Measurements from ENCODE around the gene COPS3. TPM values are rescaled to one million over a fixed set of nuclear protein-coding genes. Genes with fewer than 3 reads are reported as not detected.
A peak's percentile ranks its signal among the peaks of the same experiment; 100 is the strongest.
"Not testable (repeated sequence)": the region's sequence is repeated elsewhere in the genome, so short reads cannot be mapped to it uniquely, and the experiment has no call there.

Gene COPS3
- total and polyA plus RNA-seq, 10 donors: 29.9 to 58.9 (median 44.5) TPM

- TF ChIP-seq POLR2AphosphoS5 (IDR thresholded peaks at IDR 0.05): no peak
- no peak for TF ChIP-seq CTCF (IDR thresholded peaks at IDR 0.05 in 8 of 11, conservative IDR thresholded peaks at IDR 0.05 in 3 of 11)
- TF ChIP-seq POLR2A (IDR thresholded peaks at IDR 0.05): no peak
- intact Hi-C loops (cut with DNase I; ENCODE audit: low total_unique reads): no loop called here
- peaks cover 7 to 100% (median 95%) of the 10 kb centered on the region in 6 donors for H3K36me3 ChIP-seq
- no peaks in the 10 kb centered on the region for H3K9me3 ChIP-seq
- H3K4me1 ChIP-seq: no peaks in the 10 kb centered on the region
- WGBS, 5 donors: 87 to 94% (median 90%) methylated on average over 7 of the region's 7 CpGs
- no peak for DNase-seq
- no peaks in the 10 kb centered on the region for H3K27me3 ChIP-seq (replicated peaks in 1 of 7)
- no peak overlapping the region for H3K4me3 ChIP-seq
- H3K27ac ChIP-seq: no peak overlapping the region
These were observed 23.0 kb downstream of the COPS3 start for GRCh38 chr17:17258011-17258410.

GRCh38 chr17:17256316-17256715 is 24.7 kb downstream of the COPS3 start:
- Histone ChIP-seq H3K36me3 (peaks cover 7 to 100% (median 93%) of the 10 kb centered on the region in 6 donors), H3K4me1 (no peaks in the 10 kb centered on the region), H3K4me3 (no peak overlapping the region), H3K27me3 (replicated peaks in 1 of 7) (no peaks in the 10 kb centered on the region), H3K27ac (no peak overlapping the region), H3K9me3 (no peaks in the 10 kb centered on the region)
- intact Hi-C loops (cut with DNase I; ENCODE audit: low total_unique reads): no loop called here
- TF ChIP-seq POLR2A (IDR thresholded peaks at IDR 0.05) (no peak), CTCF (IDR thresholded peaks at IDR 0.05 in 8 of 11, conservative IDR thresholded peaks at IDR 0.05 in 3 of 11) (no peak), POLR2AphosphoS5 (IDR thresholded peaks at IDR 0.05) (no peak)
- WGBS, 5 donors: 92 to 100% (median 100%) methylated on average over 1 of the region's 1 CpG
- DNase-seq: no peak

DNA sequence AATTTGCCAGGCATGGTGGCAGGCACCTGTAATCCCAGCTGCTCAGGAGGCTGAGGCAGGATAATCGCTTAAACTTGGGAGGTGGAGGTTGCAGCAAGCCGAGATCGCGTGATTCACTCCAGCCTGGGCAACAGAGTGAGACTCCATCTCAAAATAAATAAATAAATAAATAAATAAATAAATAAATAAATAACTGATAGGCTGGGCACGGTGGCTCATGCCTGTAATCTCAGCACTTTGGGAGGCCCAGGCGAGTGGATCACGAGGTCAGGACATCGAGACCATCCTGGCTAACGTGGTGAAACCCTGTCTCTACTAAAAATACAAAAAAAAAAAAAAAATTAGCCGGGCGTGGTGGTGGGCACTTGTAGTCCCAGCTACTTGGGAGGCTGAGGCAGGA is 25.4 kb downstream of the COPS3 start:
- H3K9me3 ChIP-seq; H3K4me1 ChIP-seq; intact Hi-C loops (cut with DNase I; ENCODE audit: low total_unique reads); H3K27me3 ChIP-seq (replicated peaks in 1 of 7); H3K4me3 ChIP-seq; H3K27ac ChIP-seq; DNase-seq: not testable (repeated sequence)
- WGBS, 5 donors: 89 to 95% (median 93%) methylated on average over 9 to 11 of the region's 11 CpGs
- H3K36me3 ChIP-seq: peaks cover 7 to 100% (median 94%) of the 10 kb centered on the region in 6 donors

DNA sequence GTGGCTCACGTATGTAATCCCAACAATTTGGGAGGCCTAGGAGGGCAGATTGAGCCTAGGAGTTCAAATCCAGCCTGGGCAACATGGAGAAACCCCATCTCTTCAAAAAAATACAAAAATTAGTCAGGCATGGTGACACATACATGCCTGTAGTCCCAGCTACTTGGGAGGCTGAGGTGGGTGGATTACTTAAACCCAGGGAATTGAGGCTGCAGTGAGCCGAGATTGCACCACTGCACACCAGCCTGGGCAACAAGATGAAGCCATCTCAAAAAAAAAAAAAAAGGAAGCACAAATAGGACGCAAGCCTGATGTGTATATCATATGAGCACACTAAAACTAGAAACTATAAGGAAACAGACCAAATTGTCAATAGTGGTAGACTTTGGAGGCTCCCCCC is 27.0 kb downstream of the COPS3 start:
- H3K4me1 ChIP-seq: no peaks in the 10 kb centered on the region
- H3K4me3 ChIP-seq: no peak overlapping the region
- H3K27ac ChIP-seq: peak overlapping the region in 1 of 8 donors; percentile 27
- H3K9me3 ChIP-seq: no peaks in the 10 kb centered on the region
- no peak for DNase-seq
- 75 to 90% (median 78%) methylated on average over 3 of the region's 3 CpGs for WGBS, 5 donors
- peaks cover 0 to 100% (median 91%) of the 10 kb centered on the region in 6 donors for H3K36me3 ChIP-seq
- intact Hi-C loops (cut with DNase I; ENCODE audit: low total_unique reads): no loop called here
- H3K27me3 ChIP-seq (replicated peaks in 1 of 7): no peaks in the 10 kb centered on the region
- TF ChIP-seq POLR2AphosphoS5 (IDR thresholded peaks at IDR 0.05): no peak
- TF ChIP-seq POLR2A (IDR thresholded peaks at IDR 0.05): no peak
- no peak for TF ChIP-seq CTCF (IDR thresholded peaks at IDR 0.05 in 8 of 11, conservative IDR thresholded peaks at IDR 0.05 in 3 of 11)

DNA sequence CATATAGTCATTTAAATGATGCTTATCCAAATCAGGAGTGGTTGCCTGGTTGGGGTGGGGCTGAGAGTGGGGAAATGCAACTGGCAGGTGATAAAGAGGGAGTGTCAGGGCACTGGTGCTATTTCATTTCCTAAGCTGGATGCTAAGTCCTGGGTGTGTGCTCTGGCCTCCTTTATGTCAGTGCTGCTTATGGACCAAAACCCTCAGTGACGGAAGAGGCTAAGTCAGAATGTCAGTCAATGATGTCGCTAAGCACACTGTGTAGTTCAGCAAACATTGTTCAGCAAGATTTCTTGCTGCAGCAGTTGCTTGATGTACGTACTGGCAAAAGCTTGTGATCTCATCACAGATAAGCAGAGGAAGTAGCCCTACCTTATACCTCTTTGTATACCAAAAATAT is 27.6 kb downstream of the COPS3 start:
- Histone ChIP-seq H3K27me3 (replicated peaks in 1 of 7) (no peaks in the 10 kb centered on the region), H3K9me3 (no peaks in the 10 kb centered on the region), H3K27ac (peak overlapping the region in 1 of 8 donors; percentile 27), H3K4me3 (no peak overlapping the region), H3K4me1 (no peaks in the 10 kb centered on the region), H3K36me3 (peaks cover 0 to 100% (median 91%) of the 10 kb centered on the region in 6 donors)
- WGBS, 5 donors: 87 to 96% (median 91%) methylated on average over 3 of the region's 3 CpGs
- TF ChIP-seq POLR2A (IDR thresholded peaks at IDR 0.05): no peak
- TF ChIP-seq POLR2AphosphoS5 (IDR thresholded peaks at IDR 0.05): no peak
- no peak for TF ChIP-seq CTCF (IDR thresholded peaks at IDR 0.05 in 8 of 11, conservative IDR thresholded peaks at IDR 0.05 in 3 of 11)
- no peak for DNase-seq
- intact Hi-C loops (cut with DNase I; ENCODE audit: low total_unique reads): no loop called here
